Neuron (in vitro differentiated cells): ENCODE data around the gene PGC.
A peak's percentile ranks its signal among the peaks of the same experiment; 100 is the strongest.

ENCODE experiments used
- H2AFZ ChIP-seq: one replicate; pipeline ENCODE4 v1.6.1; 2013; ENCODE audit warnings: low read depth, mild to moderate bottlenecking, inconsistent platforms, low read length, moderate library complexity
- H3K27me3 ChIP-seq: one replicate; pipeline ENCODE4 v1.6.1; 2013; ENCODE audit warnings: low read length; ENCODE audit not compliant: insufficient read depth
- H3K36me3 ChIP-seq: one replicate; pipeline ENCODE4 v1.6.1; 2013; ENCODE audit warnings: low read length; ENCODE audit not compliant: insufficient read depth
- H3K4me1 ChIP-seq: one replicate; pipeline ENCODE4 v1.6.1; 2013; ENCODE audit warnings: low read length; ENCODE audit not compliant: insufficient read depth
- H3K4me3 ChIP-seq: 2 replicates; pipeline ENCODE4 v1.5.1; 2013; ENCODE audit warnings: mild to moderate bottlenecking, low read length, moderate library complexity
- H3K9me3 ChIP-seq: one replicate; pipeline ENCODE4 v1.6.1; 2013; ENCODE audit warnings: low read length

Gene PGC

DNA sequence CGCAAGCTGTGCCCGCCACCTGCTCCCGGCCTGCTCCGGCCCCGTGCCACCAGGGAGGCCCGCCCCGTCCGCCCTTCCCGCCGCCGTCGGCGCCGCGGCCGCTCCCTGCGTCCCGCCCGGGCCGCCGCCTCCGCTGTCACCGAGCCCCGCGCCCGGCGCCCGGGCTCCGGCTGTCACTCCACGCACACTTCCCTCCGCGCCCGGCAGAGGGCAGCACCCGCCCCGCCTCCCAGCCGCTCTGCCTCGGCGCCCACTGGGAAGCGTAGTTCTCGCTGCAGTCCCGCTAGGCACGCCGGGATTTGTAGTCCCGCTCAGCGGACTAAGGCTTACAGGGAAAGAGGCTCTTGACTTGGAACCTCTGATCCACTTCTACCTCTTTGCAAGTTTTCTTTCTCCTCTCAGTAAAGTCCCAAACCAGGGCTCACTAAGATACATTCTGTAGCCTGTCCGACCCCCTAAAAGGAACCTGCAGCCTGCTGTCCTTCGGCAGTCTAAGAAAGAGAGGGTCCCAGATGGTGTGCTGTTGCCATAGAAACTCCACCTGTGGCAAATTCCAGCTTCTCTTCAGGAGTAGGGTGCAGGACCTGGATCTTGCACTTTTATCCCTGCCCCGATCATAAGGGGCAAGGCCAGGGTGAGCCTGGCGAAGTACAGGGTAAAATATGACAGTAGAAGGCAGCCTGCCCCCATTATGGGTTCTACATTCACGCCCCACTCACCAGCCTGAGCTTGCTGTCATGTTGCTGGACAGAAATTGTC is 11.6 kb downstream of the PGC start, which contains the start of gene TFEB:
Gene TFEB (minus strand): TSS at position 182 of the 759 bp plus-strand sequence. CDS start 44,395 bp downstream, outside the sequence.
- Histone ChIP-seq H3K9me3 (no peaks in the 10 kb centered on the region), H3K27me3 (peaks cover 33% of the 10 kb centered on the region), H2AFZ (peak within 1 kb of the TSS; percentile 76), H3K4me3 (peak within 1 kb of the TSS; percentile 39), H3K4me1 (peaks cover 8% of the 10 kb centered on the region), H3K36me3 (no peaks in the 10 kb centered on the region)

DNA sequence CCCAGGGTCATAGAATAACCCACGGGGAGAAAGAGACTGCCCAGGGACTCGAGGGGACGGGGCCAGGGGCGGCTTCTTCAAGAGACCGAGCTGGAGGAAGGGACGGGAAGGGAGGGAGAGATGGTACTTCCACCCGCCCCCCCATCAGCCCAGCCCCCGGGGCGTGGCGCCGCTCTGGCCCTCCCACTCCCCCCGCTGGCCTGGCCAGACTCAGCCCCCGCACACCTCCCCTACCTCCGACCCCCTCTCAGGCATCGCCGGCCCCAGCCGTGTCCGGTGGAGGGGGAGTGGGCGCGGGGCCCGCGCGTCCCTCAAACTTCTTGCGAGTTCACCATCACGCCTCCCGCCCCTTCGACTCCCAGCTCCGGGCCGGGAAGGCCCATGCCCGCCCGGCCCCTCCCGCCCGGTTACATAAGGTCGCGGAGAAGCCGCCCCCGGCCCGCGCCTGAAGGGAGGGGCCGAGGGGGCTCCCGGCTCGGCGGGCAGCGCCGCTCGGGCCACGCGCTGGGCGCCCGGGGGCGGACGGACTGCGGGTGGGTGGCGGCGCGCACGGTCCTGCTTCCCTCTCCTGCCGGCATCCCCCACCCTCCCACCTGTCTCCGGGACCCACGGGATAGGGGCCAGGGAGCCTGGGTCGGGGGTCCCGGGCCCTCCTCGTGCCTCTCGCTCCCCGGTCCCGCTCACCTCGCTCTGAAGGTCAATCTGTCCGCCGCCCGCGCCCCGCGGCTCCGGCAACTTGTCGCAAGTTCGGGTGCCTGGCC is 12.4 kb downstream of the PGC start:
- Histone ChIP-seq H3K4me1 (peaks cover 8% of the 10 kb centered on the region), H2AFZ (peak overlapping the region; percentile 76), H3K9me3 (no peaks in the 10 kb centered on the region), H3K36me3 (no peaks in the 10 kb centered on the region), H3K27me3 (peaks cover 33% of the 10 kb centered on the region), H3K4me3 (peak overlapping the region; percentile 39)

DNA sequence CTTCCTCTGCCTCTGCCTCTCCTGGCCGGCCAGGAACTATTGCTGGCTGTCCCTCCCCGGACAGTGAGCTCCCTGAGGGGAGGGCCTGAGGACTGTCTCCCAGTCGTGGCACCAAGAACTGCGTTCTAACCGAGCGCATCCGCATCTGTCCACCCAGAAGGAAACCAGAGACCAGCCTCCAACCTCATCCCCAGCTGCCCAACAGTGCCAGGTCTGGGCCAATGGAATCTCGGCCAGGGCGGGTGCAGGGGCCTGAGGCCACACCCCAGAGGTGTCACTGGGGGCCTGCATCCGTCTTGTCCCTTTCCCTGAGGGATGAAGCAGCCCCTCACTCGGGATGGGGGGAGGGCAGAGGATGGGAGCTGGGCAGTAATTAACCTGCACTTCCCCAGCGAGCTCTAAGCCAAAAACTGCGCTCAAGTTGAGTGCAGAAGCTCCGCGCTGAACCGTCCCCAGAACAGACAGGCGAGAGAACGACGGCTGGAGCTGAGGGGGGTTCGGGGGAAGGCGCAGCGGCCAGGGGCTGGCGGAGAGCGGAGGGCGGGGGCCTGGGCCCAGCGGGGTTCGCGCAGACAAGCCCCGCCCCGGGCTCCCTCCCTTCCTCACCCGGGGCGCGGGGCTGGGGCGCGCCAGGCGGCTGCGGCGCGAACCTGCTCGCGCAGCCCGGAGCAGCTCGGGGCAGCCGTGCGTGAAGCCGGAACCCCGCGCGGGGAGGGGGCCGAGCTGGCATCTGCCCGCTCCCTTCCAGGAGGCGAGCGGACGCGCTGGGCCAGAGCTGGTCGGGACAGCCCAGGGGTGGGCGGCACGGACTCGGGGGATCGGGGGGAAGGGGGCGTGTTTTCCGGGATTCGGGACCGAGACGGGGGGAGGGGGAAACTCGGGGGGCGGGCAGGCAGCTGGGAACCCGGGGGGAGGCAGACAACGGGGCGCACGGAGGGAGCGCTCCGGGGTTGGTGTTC is 13.2 kb downstream of the PGC start:
- H2AFZ ChIP-seq = peak overlapping the region; percentile 52
- H3K9me3 ChIP-seq = no peaks in the 10 kb centered on the region
- peak overlapping the region; percentile 39 for H3K4me3 ChIP-seq
- no peaks in the 10 kb centered on the region for H3K36me3 ChIP-seq
- H3K27me3 ChIP-seq = peaks cover 39% of the 10 kb centered on the region
- peaks cover 8% of the 10 kb centered on the region for H3K4me1 ChIP-seq

DNA sequence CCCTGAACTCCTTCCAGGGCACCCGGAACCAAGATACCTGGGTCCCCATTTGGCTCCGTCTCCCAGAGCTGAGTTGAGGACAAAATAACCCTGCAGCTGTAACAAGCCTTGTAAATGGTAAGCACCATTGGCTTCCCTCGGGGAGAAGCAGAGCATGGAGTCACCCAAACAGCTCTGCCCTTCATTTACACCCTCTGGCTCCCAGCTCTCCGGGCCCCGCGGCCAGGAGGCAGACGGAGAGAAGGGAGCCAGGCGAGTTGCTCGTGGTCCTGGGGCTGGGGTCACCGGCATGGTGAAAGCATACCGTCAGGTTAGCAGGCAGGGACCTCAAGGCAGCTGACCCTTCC is 13.9 kb downstream of the PGC start:
- H3K4me3 ChIP-seq = no peak overlapping the region
- peaks cover 8% of the 10 kb centered on the region for H3K4me1 ChIP-seq
- H3K27me3 ChIP-seq = peaks cover 39% of the 10 kb centered on the region
- H2AFZ ChIP-seq = no peak overlapping the region
- no peaks in the 10 kb centered on the region for H3K9me3 ChIP-seq
- H3K36me3 ChIP-seq = no peaks in the 10 kb centered on the region

DNA sequence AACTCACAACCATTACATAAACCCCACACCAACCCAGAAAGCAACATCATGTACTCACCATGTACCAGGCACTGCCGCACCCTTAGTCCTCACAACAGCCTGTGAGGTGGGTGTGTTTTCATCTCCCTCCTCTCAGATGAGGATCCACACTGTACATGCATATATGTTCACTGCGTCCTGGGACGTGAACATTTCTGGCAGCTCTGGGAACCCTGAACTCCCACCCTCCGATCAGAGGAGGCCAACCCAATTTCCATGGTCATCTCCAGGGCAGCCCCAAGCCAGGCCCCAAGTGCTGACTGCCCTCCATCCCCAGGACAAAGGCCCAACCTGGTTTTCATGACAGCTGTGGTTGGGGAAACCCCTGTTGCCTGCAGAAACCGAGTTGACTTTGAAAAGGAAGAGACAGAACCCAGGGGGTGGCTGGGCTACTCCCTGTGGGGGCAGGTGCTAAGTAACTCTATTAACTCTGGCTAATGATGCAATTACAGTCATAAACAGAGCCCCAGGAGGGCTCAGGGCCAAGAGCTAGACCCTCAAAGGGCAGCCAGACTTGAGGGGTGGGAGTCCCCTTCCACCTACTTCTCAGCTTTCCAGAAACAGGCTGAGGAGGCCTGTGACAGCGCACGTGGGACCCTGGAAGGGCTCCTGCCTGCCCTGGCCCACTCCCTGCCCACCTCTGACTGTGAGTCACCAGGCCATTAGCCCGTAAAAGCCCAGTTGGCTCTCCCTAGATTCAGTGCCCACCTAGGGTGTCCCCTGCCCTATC is 14.4 kb downstream of the PGC start:
- peaks cover 8% of the 10 kb centered on the region for H3K4me1 ChIP-seq
- H3K4me3 ChIP-seq = no peak overlapping the region
- peaks cover 44% of the 10 kb centered on the region for H3K27me3 ChIP-seq
- no peaks in the 10 kb centered on the region for H3K36me3 ChIP-seq
- no peaks in the 10 kb centered on the region for H3K9me3 ChIP-seq
- H2AFZ ChIP-seq = no peak overlapping the region

DNA sequence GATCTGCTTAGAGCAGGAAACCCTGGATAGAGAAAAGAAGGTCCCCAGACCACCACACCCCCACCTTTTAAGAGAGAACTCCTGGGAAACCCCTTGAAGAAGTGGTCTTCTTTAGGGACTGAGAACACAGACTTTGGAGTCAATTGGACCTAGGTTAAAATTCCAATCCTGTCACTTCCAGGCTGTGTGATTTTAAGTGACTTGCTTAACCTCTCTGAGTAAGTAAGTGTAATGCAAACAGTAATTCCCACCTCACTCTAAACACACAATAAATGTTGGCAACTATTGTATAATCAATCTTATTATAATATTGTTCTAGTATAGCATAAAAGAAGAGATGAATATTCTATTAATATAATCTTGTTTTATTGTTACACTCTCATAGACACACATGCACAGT is 15.0 kb downstream of the PGC start:
- peaks cover 8% of the 10 kb centered on the region for H3K4me1 ChIP-seq
- no peak overlapping the region for H2AFZ ChIP-seq
- no peaks in the 10 kb centered on the region for H3K36me3 ChIP-seq
- H3K9me3 ChIP-seq = no peaks in the 10 kb centered on the region
- no peak overlapping the region for H3K4me3 ChIP-seq
- H3K27me3 ChIP-seq = peaks cover 48% of the 10 kb centered on the region

DNA sequence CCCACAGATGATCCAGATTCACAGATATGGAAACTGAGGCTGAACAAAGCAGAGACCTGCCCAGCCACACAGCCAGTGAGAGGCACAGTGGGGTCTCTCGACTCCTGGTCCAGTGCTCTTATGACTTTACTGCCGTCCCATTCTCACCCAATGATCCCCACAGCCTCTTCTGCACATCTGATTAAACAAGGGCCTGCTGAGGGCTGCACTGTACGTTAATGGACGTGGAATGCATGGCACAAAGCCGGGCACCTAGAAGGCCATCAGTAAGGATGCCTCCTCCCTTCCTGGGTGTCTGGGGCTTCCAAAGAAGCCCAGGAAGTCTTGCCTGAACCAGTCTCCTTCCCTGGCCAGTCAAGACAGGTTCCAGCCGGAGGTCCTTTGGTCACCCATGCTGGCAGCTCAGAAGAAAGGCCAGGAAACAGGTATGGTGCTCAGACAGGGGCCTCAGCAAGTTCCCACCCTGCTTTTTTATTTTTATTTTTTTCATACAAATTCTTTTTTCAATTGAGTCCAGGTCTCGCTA is 15.6 kb downstream of the PGC start:
- Histone ChIP-seq H3K27me3 (peaks cover 51% of the 10 kb centered on the region), H3K36me3 (no peaks in the 10 kb centered on the region)

DNA sequence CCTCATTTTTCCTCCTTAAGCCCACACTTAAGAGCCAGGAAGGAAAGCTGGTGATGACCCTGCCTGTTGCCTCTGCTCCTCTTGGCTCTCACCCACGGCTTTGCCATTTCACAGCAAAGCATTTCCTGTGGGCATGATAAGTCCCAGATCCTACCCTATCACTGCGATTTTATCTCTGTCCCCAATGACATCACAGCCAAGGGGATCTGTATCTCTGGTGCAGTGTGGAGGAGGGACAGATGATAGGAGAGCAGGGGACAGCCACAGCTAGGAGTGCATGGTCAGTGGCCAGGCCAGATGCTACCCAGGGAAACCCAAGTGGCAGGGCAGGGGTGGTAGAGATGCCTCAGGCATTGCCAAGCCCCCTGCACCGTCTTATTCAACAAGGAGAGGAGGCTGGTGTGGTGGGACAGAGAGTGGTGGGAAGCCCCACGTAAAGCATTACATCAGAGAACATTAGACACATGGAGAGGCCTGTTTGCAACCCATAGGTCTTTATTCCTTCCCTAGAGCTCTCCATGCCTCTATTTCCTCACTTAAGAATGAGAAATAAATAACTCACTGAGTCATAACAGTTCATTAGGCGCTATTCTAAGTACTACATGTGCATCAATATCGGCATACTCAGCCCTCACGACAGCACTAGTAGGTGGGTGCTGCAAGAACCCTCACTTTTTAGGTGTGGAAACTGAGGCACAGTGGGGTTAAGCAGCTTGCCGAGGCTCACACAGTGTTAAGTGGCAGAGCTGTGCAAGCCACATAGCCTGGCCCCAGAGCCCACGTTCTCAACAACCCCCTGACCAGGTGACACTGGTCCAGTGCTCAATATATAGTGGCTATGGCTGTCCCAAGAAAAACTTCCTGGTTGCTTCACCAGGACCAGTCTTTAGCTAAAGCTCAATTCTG is 16.4 kb downstream of the PGC start:
- no peaks in the 10 kb centered on the region for H3K36me3 ChIP-seq
- peaks cover 51% of the 10 kb centered on the region for H3K27me3 ChIP-seq
- peaks cover 5% of the 10 kb centered on the region for H3K4me1 ChIP-seq
- H3K4me3 ChIP-seq = no peak overlapping the region
- no peaks in the 10 kb centered on the region for H3K9me3 ChIP-seq
- no peak overlapping the region for H2AFZ ChIP-seq

More for the DNA sequence above, 15.6 kb downstream of the PGC start:
- peaks cover 8% of the 10 kb centered on the region for H3K4me1 ChIP-seq
- no peak overlapping the region for H2AFZ ChIP-seq
- no peaks in the 10 kb centered on the region for H3K9me3 ChIP-seq
- no peak overlapping the region for H3K4me3 ChIP-seq

DNA sequence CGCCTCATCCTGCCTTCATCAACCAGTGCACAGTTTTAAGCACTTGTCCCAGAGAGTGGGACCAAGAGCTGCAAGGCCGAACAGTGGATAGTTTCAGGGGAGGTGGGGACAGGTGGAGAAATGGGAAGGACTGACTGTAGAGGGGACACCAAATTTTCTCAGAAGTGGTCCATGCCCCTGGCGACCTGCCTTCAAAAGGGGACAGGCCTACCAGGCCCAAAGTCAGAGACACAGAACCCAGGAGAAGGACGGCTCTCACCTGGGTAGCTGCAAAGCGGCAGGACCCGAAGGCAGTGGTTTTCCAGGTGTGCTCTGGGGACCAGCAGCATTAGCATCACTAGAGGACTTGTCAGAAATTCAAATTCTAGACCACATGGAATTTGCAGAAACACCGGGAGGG is 17.6 kb downstream of the PGC start:
- Histone ChIP-seq H2AFZ (no peak overlapping the region), H3K4me3 (no peak overlapping the region), H3K27me3 (peaks cover 51% of the 10 kb centered on the region), H3K9me3 (no peaks in the 10 kb centered on the region), H3K4me1 (peaks cover 3% of the 10 kb centered on the region), H3K36me3 (no peaks in the 10 kb centered on the region)

DNA sequence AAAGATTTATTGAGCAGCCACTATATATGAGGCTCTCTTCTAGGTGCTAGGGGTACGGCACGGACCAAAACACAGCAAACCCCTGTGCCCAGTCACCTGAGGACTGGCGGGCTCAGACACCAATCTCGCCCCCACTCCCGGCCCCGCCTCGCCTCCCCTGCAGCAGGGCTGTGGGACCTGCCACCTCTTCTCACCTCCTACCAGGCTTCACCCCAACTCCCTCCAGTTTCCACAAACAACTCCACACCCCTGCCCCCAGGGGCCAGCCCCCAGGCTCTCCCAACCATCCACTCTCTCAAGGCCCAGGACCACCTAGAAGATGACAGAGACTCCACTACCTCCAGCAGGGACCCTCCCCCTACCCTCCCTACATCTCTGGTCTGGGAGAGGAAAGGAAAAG is 18.2 kb downstream of the PGC start:
- Histone ChIP-seq H3K36me3 (no peaks in the 10 kb centered on the region), H2AFZ (no peak overlapping the region), H3K4me1 (peaks cover 3% of the 10 kb centered on the region), H3K27me3 (peaks cover 50% of the 10 kb centered on the region), H3K4me3 (no peak overlapping the region), H3K9me3 (no peaks in the 10 kb centered on the region)

DNA sequence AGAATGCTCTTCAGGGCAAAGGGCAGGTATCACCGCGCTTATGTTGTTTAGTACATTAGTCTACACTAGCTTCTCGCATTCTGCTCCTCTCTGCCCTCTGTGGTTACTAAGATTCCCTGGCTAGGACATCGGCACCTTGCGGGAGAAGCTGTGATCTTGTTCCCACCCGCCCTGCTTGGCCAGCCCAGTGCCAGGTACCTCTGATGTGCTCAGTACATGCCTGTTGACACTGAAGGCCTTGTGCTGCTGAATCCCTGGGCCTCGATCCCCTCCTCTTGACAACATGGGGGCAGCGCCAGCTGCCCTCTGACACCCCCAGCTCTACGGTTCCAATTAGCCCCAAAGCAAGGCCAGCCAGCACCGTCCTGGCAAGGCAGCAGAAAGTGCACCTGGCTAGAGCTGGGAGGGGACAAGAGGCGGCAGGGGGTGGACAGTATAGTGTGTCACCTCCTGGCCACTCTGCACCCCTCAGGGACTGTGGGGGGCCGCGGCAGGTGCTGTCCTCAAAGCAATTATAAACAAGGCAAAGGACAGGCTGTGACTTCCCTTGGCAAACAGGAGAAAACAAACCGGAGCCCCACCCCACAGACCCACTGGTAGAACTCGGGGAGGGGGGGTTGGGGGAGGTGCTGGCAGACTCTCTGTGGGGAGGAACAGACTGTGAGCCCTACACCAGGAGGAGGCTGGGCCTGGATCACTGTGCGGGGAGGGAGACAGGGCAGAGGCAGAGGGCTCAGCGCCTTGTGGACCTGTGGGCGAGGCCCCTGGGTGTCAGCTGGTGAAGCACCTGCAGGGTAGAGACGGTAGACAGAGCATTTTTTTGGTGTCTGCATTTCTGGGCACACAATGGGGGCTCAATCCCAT is 18.9 kb downstream of the PGC start:
- Histone ChIP-seq H3K4me1 (no peaks in the 10 kb centered on the region), H3K36me3 (no peaks in the 10 kb centered on the region), H3K4me3 (no peak overlapping the region), H3K27me3 (peaks cover 44% of the 10 kb centered on the region), H3K9me3 (no peaks in the 10 kb centered on the region), H2AFZ (no peak overlapping the region)
